Measurements from ENCODE around the gene GNPTG.

GNPTG gene

GRCh38 chr16:1333854-1334700 lies 17.7 kb upstream of the GNPTG start:
- no peak for DNase-seq (ENCODE audit: extremely low spot score)
- ChIA-PET CTCF (interaction anchor here (1.0 kb wide), 1 partner anchor 8 kb away, joined by 3 read pairs; no protein-coding TSS in a partner anchor), POLR2A (interaction anchor here (0.6 kb wide), 1 partner anchor 854 kb away, joined by 3 read pairs; no protein-coding TSS in a partner anchor)
- no peak for TF ChIP-seq CTCF (IDR thresholded peaks at IDR 0.05; ENCODE audit: control extremely low read depth, extremely low read depth, low read depth, missing control alignments)

GRCh38 chr16:1334739-1335138 lies 17.0 kb upstream of the GNPTG start:
- no peak for TF ChIP-seq CTCF (IDR thresholded peaks at IDR 0.05; ENCODE audit: control extremely low read depth, extremely low read depth, low read depth, missing control alignments)
- ChIA-PET CTCF (interaction anchor here (1.3 kb wide), 1 partner anchor 19 kb away, joined by 3 read pairs; no protein-coding TSS in a partner anchor), POLR2A (no interaction called here)
- no peak for DNase-seq (ENCODE audit: extremely low spot score)

GRCh38 chr16:1335211-1335971 lies 16.3 kb upstream of the GNPTG start:
- no peak for DNase-seq (ENCODE audit: extremely low spot score)
- no peak for TF ChIP-seq CTCF (IDR thresholded peaks at IDR 0.05; ENCODE audit: control extremely low read depth, extremely low read depth, low read depth, missing control alignments)
- ChIA-PET POLR2A (no interaction called here), CTCF (interaction anchor here (1.1 to 1.7 kb wide), 6 partner anchors 9 to 29 kb away, joined by 3 to 5 read pairs (median 3); no protein-coding TSS in a partner anchor)

DNA sequence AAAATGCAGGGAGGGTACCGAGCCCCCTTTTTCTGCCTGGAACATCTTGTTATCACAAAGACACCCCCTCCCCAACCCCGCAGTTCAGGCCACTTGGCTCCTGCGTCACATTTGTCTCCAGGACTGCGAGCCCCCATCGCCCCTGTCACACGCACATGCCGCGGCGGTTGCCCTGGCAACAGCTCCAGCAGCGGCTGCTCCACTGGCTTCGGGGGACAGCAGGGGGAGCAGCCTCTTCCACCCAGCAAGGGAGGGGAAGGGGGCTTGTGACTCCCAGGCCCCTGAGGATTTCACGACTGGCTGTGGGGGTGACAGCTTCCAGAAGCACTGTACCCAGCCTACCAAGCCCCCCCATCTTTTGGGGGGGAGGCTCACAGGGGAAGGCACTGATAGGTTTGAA lies 15.7 kb upstream of the GNPTG start:
- ChIA-PET POLR2A (no interaction called here), CTCF (interaction anchor here (1.1 to 1.7 kb wide), 6 partner anchors 8 to 28 kb away, joined by 3 to 5 read pairs (median 3); no protein-coding TSS in a partner anchor)
- TF ChIP-seq CTCF (IDR thresholded peaks at IDR 0.05; ENCODE audit: control extremely low read depth, extremely low read depth, low read depth, missing control alignments), result no peak
- DNase-seq (ENCODE audit: extremely low spot score), result no peak

DNA sequence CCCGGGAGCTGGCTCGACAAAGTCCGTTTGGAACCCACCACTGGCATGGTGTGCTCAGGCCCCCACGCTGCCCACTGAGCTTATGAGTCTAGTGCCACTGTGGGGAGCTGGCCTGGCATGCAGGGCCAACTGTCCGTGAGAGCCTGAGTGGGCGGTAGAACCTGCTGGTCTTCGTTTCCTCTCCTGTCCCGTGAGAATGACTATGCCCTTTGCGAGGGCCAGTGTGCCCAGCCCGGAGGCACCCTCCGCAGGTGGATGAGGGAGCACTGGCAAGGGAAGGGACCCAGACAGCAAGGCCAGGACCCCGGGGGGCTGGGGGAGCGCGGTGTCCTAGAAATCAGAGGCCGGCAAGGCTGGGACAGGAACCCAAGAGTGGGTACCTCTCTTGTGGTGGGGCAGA lies 15.1 kb upstream of the GNPTG start:
- no peak for DNase-seq (ENCODE audit: extremely low spot score)
- ChIA-PET POLR2A (no interaction called here), CTCF (interaction anchor here (1.1 to 1.7 kb wide), 6 partner anchors 8 to 28 kb away, joined by 3 to 5 read pairs (median 3); no protein-coding TSS in a partner anchor)
- TF ChIP-seq CTCF (IDR thresholded peaks at IDR 0.05; ENCODE audit: control extremely low read depth, extremely low read depth, low read depth, missing control alignments), result no peak

DNA sequence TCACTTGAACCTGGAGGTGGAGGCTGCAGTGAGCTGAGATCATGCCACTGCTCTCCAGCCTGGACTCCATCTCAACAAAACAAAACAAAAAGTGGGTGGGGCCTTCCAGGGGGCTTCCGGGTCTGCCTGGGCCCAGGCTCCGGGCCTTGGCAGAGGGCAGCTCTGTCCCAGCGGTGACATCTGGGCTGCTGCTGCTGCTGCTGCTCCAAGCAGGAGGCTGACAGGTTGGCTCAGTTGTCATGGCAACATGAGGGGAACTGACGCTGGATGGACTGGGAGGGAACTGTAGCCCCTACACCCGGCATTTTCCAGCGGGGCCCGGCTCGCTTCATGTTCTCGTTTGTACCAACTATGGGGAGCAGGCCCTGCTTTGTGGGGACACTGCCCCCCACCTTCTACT lies 14.2 kb upstream of the GNPTG start:
- TF ChIP-seq CTCF (IDR thresholded peaks at IDR 0.05; ENCODE audit: control extremely low read depth, extremely low read depth, low read depth, missing control alignments), result no peak
- DNase-seq (ENCODE audit: extremely low spot score), result no peak
- ChIA-PET POLR2A (interaction anchor here (0.6 kb wide), 1 partner anchor 370 kb away, joined by 6 read pairs; no protein-coding TSS in a partner anchor), CTCF (interaction anchor here (0.6 to 2.0 kb wide), 13 partner anchors 8 to 368 kb away, joined by 3 to 16 read pairs (median 4); partner anchors contain the start of gene MAPK8IP3)
